Medulla oblongata (tissue), 1 donor: ENCODE results near the gene ABCA2.

Experiments used
- DNase-seq: peaks from one replicate; pipeline ENCODE4 v3.0.0-alpha.2; 2015; ENCODE audit errors: extremely low spot score

Gene ABCA2

DNA sequence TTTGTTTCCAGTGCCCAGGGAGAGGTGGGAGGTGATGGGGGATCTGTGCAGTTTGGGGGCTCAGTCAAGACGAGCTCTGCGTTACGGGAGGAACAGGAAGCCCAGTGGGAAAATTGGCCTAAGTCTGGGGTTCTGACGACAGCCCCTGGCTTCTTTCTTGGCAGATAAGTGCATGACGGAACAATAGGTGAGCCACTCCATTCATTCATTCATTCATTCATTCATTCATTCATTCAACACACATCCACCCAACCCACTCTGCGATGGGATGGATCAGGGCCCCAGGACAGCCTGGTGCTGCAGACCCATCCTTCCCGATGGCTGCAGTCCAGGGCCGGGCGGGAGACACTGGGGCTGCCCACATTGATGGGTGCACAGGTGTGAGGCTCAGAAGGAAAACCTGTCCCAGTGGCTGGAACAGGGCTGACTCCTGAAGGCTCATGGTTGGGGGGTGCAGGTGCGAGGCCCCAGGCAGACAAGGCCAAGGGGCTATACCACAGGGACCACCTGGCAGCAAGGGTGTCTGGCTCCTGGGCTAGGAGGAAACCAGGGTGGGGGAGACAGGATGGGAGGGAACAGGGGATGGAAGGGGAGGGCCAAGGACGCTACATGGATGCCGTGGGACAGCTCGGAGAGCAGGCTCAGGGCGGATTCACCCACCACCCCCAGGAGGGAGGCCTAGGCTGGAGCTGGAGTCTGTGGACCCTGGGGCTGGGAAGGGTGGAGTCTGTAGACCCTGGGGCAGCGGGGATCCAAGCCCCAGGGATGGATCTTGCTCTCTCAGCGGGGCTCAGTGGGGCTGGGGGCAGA lies 47.2 kb downstream of the ABCA2 start:
- peak; percentile 31 for DNase-seq

- peak; percentile 33 for DNase-seq
These were observed 48.1 kb downstream of the ABCA2 start for GRCh38 chr9:136979769-136980587.

DNA sequence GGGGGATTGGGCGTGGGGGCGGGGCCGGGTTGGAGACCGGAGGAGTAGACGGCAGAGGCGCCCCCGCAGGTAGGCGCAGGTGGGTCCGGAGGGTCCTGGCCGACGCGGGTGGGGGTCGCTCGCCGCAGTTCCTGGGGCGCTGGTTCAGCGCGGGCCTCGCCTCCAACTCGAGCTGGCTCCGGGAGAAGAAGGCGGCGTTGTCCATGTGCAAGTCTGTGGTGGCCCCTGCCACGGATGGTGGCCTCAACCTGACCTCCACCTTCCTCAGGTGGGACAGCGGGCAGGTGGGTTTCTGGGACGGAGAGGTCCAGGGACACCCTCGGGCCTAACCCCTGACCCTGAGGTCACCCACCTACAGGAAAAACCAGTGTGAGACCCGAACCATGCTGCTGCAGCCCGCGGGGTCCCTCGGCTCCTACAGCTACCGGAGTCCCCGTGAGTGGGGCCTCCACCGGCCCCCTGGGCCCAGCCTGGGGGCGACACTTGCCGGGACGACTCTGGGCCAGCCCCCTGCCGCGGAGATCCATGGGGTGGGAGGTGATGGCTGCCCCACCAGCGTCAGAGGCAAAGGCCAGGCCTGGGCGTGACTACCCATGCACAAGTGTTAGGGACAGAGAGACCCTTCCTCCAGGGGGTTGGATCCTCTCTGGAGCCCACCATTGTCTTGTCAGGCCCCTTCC lies 49.0 kb downstream of the ABCA2 start:
- no peak for DNase-seq

DNA sequence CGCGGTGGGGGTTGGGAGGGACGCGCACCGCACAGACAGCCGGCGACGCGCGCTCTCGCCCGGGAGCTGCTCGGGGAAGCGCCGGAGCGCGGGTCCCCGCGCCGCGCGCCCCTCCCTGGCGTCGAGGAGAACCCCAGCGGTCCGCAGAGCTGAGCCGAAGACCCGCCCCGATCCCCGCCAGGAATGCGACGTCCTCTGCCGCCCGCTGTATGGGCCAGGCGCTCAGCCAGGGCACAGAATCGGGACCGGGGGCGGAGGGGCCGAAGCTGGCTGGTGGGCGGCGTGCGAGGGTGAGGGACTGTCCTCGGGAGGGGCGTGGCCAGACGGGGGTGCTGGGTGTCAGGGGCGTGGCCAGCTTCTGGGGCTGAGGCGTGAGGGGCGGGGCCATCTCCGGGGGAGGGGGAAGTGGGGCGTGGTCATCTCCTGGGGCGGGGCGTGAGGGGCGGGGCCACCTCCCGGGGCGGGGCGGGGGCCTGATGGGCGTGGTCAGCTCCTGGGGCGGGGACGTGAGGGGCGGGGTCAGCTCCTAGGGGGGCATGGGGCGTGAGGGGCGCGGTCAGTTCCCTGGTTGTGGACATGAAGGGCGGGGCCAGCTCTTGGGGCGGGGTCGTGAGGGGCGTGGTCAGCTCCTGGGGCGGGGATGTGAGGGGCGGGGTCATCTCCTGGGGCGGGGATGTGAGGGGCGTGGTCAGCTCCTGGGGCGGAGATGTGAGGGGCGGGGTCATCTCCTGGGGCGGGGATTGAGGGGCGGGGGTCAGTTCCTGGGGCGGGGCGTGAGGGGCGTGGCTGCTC lies 49.8 kb downstream of the ABCA2 start:
- DNase-seq, result peak; percentile 91

DNA sequence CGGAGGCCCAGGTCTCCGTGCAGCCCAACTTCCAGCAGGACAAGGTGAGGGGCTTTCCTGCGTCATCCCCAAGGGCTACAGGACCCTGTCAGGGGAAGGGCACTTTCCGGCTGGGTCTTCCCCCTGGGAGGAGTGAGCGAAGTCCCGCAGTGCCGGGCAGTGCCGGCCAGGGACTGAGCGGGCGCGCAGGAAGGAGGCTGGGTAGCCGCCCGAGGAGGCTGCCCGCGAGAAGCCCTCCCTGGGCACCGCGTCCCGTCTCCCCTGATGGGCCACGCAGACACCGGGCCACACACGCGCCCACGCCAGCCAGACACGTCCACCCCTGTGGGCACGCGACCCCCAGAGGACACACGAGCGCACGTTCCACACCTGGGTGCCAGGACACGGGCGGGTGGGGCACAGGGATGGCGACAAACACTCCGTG lies 50.4 kb downstream of the ABCA2 start:
- no peak for DNase-seq

- DNase-seq, result peak; percentile 95
These were observed 50.8 kb downstream of the ABCA2 start, which contains the start of gene PTGDS for GRCh38 chr9:136977223-136977622. Gene PTGDS (plus strand): TSS chr9:136977504. CDS start chr9:136977579, 75 bp downstream.

GRCh38 chr9:136975644-136976043 lies 52.4 kb downstream of the ABCA2 start:
- peak; percentile 84 for DNase-seq

GRCh38 chr9:136974817-136975535 lies 53.1 kb downstream of the ABCA2 start:
- no peak for DNase-seq

DNA sequence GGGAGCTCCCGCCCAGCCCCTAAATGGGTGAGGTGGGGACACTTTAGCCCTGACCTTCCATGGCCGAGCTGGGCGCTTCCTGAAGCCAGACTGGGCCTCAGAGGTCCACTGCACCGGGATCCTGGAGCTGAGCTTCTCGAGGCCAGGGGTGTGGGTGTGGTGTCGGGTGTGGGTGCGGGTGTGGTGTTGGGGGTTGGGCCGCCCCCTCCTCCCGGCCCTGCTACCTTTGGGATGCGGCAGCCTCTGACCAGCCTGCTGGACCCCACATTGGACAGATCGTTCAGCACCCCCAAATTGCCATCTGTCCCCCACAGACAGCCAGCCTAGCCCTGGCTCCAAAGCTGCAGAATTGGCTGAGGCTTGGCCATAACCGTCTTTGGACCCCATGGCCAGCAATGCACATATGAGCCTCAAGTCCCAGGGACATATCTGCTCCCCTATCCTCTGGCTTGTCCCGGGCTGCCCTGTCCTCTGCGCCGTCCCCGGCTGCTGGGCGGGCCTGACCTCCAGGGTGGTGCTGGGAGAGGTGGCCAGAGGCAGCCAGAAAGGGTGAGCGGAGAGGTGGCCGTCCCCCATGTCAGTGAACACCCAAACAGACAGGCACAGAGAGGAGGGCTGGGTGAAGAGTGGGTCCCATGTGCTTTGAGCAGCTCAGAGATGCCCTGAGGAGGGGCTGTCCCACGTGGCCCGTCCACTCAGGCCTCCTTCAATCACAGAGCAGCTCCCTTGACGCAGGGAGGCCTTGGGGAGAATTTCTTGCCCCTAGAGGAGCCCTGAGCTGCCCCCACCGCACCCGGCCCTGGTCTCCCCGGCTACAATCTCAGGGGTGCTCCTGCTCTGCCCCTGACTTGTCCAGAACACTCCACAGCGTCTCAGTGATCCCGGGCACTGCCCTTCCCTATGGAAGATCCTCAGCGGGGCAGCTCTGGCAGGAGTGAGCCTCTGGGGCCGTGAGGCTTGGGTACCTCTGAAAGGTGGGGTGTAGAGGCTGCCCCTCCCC lies 54.1 kb downstream of the ABCA2 start:
- DNase-seq, result no peak

DNA sequence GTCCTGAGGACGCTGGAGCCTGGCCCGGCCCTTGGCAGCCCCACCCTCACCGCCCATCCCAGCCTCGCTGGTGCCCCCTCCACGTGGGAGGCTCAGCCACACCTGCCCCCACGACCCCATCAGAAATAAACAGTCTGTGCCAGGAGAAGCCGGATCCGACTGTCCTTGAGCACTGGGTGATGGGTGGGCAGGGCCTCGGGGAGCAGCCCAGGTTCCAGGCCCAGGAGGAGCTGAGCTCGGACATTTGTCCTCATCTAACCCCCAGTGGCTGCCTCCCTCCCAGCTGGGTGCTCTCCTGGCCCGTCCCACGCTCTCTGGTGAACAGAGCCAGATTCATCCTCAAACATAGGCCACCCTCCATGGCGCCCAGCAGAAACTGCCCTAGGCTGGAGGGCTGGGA lies 55.3 kb downstream of the ABCA2 start:
- no peak for DNase-seq

- DNase-seq, result no peak
These were observed 55.7 kb downstream of the ABCA2 start for GRCh38 chr9:136972335-136972734.

GRCh38 chr9:136971746-136972145 lies 56.3 kb downstream of the ABCA2 start:
- DNase-seq, result no peak

- DNase-seq, result no peak
These were observed 57.7 kb downstream of the ABCA2 start for GRCh38 chr9:136970361-136970760.

DNA sequence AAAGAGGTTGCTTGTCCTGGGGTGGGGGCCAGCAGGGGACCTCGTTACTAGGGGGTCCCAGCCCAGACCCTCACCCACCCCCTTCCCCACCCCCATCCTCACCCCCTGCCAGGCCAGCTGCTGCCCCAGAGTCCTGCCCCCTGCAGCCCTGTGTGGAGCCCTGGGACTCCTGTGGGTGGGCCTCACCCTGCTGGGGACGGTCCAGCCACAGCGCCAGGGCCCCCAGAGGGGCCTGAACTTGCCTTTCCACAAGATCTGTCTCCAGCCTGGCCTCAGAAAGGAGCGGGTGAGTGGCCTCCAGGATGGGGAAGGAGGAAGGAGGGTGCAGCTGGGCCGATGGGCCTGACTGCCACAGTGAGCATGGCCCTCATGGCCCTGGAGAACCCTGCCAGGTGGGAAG lies 58.3 kb downstream of the ABCA2 start:
- no peak for DNase-seq

DNA sequence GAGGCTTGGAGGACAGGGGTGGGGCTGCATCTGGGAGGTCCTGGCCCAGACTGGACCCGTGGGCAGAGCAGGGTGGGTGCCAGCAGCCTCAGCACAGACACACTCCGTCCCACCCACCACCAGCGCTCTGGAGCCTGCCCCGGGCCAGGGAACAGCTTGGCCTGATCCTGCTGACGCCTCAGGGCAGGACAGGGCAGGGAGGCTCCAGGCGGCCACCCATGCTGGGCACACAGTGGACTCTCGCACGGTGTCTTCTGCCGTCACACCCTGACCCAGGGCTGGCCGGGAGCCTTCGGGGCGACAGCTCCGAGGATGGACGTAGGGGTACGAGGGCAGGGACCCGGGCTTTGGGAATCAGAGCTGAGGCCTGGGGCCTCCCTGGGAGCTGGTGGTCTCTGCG lies 58.9 kb downstream of the ABCA2 start:
- no peak for DNase-seq

DNA sequence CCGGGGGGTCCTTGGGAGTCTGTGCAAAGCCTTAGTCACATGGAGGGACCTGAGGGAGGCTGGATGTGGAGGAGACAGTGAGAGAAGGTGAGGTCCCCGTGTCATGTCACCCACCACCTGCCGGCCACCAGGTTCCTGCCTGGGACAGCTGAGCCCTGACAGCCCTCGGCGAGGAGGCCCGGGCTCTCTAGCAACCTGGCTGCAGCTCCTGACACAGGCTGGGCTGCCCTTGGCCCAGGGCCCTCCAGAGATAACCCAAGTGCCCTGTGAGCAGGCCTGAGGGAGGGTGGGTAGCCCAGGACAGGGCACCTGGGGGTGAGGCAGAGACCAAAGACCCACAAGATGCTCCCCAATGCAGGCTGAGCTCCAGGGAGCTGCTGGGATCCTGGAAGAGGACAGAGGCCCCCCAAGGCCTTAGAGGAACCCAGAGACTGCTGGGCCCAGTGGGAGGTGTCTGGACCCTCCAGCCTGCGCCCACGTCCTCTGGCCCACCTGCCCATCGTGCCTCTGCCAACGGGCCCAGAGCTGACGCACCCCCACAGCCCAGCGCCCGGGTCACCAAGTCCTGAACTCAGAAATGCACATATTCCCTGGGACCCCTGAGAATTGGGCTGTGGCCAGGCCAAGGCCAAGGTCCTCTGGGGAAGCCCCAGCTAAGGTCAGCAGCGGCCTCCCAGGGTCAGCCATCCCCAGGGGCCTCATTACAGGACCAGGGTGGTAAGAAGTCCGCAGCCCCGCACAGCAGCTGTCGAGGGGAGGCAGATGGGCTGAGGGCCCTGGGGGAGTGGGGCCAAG lies 59.5 kb downstream of the ABCA2 start:
- DNase-seq, result no peak

- DNase-seq, result peak; percentile 95
These were observed 62.1 kb downstream of the ABCA2 start for GRCh38 chr9:136965771-136966484.

GRCh38 chr9:136964833-136965422 lies 63.1 kb downstream of the ABCA2 start:
- no peak for DNase-seq
